Memory B cell (primary cell): ENCODE data around the gene FIGLA.

Experiments
- ATAC-seq: fragments of 150-1000 bp; cut with Tn5 transposase; 2 replicates; pipeline ENCODE4 v1.10.0; 2021; ENCODE audit warnings: low read depth, mild to moderate bottlenecking, moderate library complexity
- DNase-seq, 2 donors: peaks; one replicate each; pipeline ENCODE4 v3.0.0; 2022; ENCODE audit warnings: low spot score in 2 of 2
- H3K27ac Mint-ChIP-seq: one replicate; pipeline ENCODE4 v1.8.0; 2022; ENCODE audit warnings: mild to moderate bottlenecking, moderate library complexity, mixed read lengths
- H3K27me3 Mint-ChIP-seq: one replicate; pipeline ENCODE4 v1.8.0; 2022; ENCODE audit warnings: mixed read lengths
- H3K36me3 Mint-ChIP-seq: one replicate; pipeline ENCODE4 v1.8.0; 2022; ENCODE audit warnings: mild to moderate bottlenecking, mixed read lengths
- H3K4me1 Mint-ChIP-seq: one replicate; pipeline ENCODE4 v1.8.0; 2022; ENCODE audit warnings: mixed read lengths
- H3K4me3 Mint-ChIP-seq: one replicate; pipeline ENCODE4 v1.8.0; 2022; ENCODE audit warnings: mild to moderate bottlenecking, moderate library complexity, mixed read lengths
- H3K9me3 Mint-ChIP-seq: one replicate; pipeline ENCODE4 v1.8.0; 2022; ENCODE audit warnings: mixed read lengths

Gene FIGLA

GRCh38 chr2:70790136-70790828, at the start of gene FIGLA:
Gene FIGLA, minus strand, starts transcription at chr2:70790643. Its CDS starts 5 bp downstream, at chr2:70790638.
- H3K27me3 Mint-ChIP-seq, result peaks cover 28% of the 10 kb centered on the region
- ATAC-seq (no peak), DNase-seq (no peak)
- no peaks in the 10 kb centered on the region for H3K9me3 Mint-ChIP-seq
- no peak within 1 kb of the TSS for H3K27ac Mint-ChIP-seq
- H3K4me1 Mint-ChIP-seq, result peaks cover 6% of the 10 kb centered on the region
- H3K4me3 Mint-ChIP-seq, result peak within 1 kb of the TSS; percentile 72
- no peaks in the 10 kb centered on the region for H3K36me3 Mint-ChIP-seq

DNA sequence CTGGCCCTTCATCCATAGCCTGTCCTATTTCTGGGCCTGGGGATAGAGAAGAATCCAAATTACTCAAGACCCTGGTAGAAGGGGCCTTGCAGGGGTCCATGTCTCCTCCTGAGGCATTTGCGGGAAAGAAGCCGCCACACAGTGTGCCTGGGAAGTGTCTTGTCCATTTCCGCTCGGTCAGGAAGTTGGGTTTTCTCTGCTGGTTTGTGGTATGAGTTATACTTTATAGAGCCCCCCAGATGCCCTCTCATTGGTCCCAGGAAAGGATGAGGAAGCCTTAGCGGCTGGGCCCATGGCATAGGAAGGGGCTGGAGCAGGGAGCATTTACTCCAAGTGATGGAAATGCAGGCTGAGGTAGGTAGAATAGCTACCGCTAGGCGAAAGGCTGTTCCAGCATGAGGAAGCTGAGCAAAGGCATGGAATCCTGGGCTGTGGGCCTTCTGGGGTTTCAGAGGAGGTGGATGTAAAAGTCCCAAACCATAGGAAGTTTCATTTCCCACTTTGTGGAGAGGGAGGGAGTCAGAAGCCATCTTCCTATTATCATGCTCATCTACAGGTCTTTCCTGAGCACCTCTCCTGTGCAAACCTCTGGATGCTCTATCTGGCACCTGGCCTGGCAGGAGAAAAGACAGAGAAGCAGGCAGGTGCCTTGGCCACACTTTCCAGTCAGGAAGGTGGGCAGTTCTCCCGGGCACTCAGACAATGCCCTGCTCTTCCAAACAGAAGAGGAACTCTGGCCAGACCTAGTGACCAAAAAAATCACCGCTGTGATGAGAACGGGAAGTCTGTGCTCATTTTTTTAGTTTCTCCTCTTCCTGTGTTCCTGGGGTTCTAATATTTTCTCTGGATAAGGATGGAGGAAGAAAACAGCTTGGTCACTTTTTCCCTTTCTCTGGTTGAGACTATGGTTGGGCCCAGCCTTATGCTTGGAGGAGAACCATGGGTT, 47.8 kb upstream of the FIGLA start:
- Mint-ChIP-seq H3K27ac (no peak overlapping the region), H3K9me3 (peaks cover 2% of the 10 kb centered on the region), H3K27me3 (peaks cover 6% of the 10 kb centered on the region), H3K36me3 (no peaks in the 10 kb centered on the region), H3K4me3 (no peak overlapping the region), H3K4me1 (no peaks in the 10 kb centered on the region)
- ATAC-seq, result no peak
- DNase-seq, result no peak

DNA sequence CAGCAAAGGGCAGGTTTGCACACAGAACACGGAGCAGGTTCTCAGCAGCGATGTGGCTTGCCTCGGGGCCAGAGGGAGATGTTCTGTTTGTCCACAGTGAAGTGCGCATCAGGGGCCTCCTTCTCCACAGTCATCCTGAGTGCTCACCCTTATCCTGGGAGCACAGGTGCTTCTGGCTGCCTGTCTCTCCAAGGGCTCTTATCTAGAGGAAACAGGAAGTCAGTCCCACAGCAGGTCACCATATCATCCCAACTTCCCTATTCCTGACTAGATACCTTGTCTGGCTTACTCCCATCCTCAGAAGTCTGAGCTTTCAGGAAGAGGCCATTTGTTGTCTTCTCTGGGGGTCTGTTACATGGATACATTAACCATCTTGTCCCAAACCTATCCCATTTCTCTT, 45.2 kb upstream of the FIGLA start, which contains the start of gene CD207:
Gene CD207 (minus strand): TSS at position 174 of the 400 bp plus-strand sequence. CDS start 40 bp downstream, at position 134.
- DNase-seq (no peak), ATAC-seq (no peak)
- H3K4me1 Mint-ChIP-seq, result no peaks in the 10 kb centered on the region
- no peaks in the 10 kb centered on the region for H3K36me3 Mint-ChIP-seq
- no peak within 1 kb of the TSS for H3K4me3 Mint-ChIP-seq
- H3K27me3 Mint-ChIP-seq, result peaks cover 4% of the 10 kb centered on the region
- no peaks in the 10 kb centered on the region for H3K9me3 Mint-ChIP-seq
- H3K27ac Mint-ChIP-seq, result no peak within 1 kb of the TSS

- no peak for ATAC-seq
- H3K27me3 Mint-ChIP-seq, result peaks cover 7% of the 10 kb centered on the region
- H3K9me3 Mint-ChIP-seq, result no peaks in the 10 kb centered on the region
Measured at GRCh38 chr2:70834881-70835280, 44.4 kb upstream of the FIGLA start.

DNA sequence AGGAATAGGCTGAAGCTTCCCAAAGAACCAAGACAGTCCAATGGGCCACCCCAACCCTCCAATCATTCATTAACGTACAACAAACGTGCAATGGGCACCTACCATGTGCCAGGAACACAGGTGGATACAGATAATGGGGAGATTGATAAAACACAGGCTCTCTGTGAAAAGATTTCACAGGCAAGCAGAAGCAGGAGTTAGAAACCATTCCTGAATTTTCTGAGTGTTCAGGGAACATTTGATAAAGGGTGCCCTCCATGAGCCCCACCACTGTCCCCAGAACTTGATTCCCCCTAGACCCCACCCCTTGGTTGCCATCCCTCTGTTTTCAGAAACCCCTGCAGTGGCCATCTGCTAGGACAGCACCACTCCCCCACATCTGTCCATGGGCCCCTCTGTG, 43.7 kb upstream of the FIGLA start:
- Mint-ChIP-seq H3K36me3 (no peaks in the 10 kb centered on the region), H3K4me1 (no peaks in the 10 kb centered on the region)
- ATAC-seq, result no peak

More at GRCh38 chr2:70834881-70835280, 44.4 kb upstream of the FIGLA start:
- Mint-ChIP-seq H3K4me3 (no peak overlapping the region), H3K36me3 (no peaks in the 10 kb centered on the region), H3K4me1 (no peaks in the 10 kb centered on the region), H3K27ac (no peak overlapping the region)
- no peak for DNase-seq

DNA sequence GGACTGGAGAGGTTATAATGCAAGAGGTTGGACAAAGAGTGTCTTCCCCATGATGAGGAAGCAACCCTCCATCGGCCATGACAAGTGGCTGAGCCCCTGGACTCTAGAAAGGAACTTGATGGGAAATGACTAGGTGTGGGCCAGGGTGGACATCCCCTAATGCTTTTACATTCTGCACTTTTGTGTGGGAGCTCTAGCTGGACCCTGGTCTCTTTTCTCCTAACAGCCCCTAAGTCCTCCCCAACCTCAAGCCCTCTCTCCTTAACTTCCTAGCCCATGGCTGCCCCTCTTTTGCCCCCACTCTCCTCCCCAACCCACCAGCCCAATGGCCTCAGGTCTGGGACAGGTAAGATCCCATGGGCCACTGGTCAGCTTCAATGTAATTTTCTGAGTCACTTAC, 42.8 kb upstream of the FIGLA start:
- no peak overlapping the region for H3K4me3 Mint-ChIP-seq
- H3K36me3 Mint-ChIP-seq, result no peaks in the 10 kb centered on the region
- H3K9me3 Mint-ChIP-seq, result no peaks in the 10 kb centered on the region
- peaks cover 6% of the 10 kb centered on the region for H3K27me3 Mint-ChIP-seq
- no peaks in the 10 kb centered on the region for H3K4me1 Mint-ChIP-seq
- H3K27ac Mint-ChIP-seq, result no peak overlapping the region
- DNase-seq, result no peak
- no peak for ATAC-seq

More for the DNA sequence above, 43.7 kb upstream of the FIGLA start:
- DNase-seq, result no peak
- Mint-ChIP-seq H3K27me3 (peaks cover 5% of the 10 kb centered on the region), H3K4me3 (no peak overlapping the region), H3K27ac (no peak overlapping the region), H3K9me3 (no peaks in the 10 kb centered on the region)

DNA sequence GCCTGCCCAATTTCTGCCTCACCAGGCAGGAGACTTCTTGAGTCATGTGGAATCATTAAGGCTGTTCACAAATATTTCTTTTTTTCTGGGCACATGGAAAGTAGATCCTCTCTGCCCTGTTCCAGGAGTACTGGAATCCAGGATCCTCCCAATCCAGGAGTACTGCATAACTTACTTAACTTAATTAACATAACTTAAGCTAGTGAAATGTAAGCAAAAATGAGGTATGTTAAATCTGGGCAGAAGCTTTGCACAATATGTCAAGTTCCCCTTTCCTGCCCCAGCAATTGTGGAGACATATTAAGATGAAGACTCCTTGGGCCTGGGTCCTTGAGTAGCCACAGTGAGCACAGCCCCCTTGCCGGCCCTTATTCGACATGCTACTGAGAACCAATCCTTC, 41.9 kb upstream of the FIGLA start:
- ATAC-seq (no peak), DNase-seq (no peak)
- H3K4me3 Mint-ChIP-seq, result no peak overlapping the region
- H3K9me3 Mint-ChIP-seq, result no peaks in the 10 kb centered on the region
- no peak overlapping the region for H3K27ac Mint-ChIP-seq
- H3K4me1 Mint-ChIP-seq, result no peaks in the 10 kb centered on the region
- peaks cover 7% of the 10 kb centered on the region for H3K27me3 Mint-ChIP-seq
- no peaks in the 10 kb centered on the region for H3K36me3 Mint-ChIP-seq

DNA sequence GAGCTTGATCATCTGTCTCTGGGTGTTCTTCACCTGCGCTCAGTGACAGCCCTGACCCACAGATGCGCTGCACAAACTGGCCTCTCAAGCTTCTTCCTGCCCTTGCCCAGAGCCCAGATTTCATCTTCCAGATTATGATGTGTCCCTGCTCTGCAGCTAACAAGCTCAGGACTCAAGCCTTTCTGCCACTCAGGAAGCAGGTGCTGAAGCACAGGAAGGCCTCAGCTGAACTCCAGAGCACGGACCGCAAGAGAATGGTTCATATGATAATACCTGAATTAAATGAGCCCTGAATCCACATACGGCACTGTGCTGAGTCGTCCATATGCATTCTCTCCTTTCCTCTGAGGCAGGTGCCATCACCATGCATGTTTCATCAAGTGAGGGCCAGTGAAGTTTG, 41.4 kb upstream of the FIGLA start:
- Mint-ChIP-seq H3K36me3 (no peaks in the 10 kb centered on the region), H3K4me3 (no peak overlapping the region), H3K4me1 (no peaks in the 10 kb centered on the region), H3K27ac (no peak overlapping the region), H3K27me3 (peaks cover 11% of the 10 kb centered on the region), H3K9me3 (no peaks in the 10 kb centered on the region)
- ATAC-seq (no peak), DNase-seq (no peak)

DNA sequence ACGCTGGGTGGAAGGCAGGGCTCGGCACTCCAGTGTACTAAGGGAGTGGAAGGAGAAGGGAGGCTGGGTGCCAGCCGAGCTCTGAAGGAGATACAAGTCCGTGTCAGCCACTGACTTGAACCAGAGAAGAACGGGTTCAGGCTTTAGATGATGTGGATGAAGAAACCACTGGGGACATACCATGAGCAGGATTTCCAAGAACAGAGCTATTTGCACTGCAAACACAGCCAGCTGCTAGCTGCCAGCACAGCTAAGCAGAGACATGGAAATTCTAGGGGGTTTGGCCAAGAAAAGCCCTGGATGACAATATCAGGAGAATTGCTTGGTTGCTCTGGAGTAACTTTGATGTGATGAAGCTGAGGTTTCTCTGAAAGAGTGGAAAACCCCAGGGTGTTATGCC, 39.9 kb upstream of the FIGLA start:
- no peaks in the 10 kb centered on the region for H3K36me3 Mint-ChIP-seq
- H3K27me3 Mint-ChIP-seq, result peaks cover 13% of the 10 kb centered on the region
- DNase-seq, result no peak
- no peak overlapping the region for H3K27ac Mint-ChIP-seq
- H3K4me1 Mint-ChIP-seq, result no peaks in the 10 kb centered on the region
- no peaks in the 10 kb centered on the region for H3K9me3 Mint-ChIP-seq
- ATAC-seq, result no peak
- no peak overlapping the region for H3K4me3 Mint-ChIP-seq

- Mint-ChIP-seq H3K4me3 (no peak overlapping the region), H3K36me3 (no peaks in the 10 kb centered on the region), H3K4me1 (no peaks in the 10 kb centered on the region), H3K27ac (no peak overlapping the region), H3K27me3 (peaks cover 13% of the 10 kb centered on the region), H3K9me3 (no peaks in the 10 kb centered on the region)
- no peak for DNase-seq
- no peak for ATAC-seq
Measured at GRCh38 chr2:70829916-70830315, 39.5 kb upstream of the FIGLA start.

DNA sequence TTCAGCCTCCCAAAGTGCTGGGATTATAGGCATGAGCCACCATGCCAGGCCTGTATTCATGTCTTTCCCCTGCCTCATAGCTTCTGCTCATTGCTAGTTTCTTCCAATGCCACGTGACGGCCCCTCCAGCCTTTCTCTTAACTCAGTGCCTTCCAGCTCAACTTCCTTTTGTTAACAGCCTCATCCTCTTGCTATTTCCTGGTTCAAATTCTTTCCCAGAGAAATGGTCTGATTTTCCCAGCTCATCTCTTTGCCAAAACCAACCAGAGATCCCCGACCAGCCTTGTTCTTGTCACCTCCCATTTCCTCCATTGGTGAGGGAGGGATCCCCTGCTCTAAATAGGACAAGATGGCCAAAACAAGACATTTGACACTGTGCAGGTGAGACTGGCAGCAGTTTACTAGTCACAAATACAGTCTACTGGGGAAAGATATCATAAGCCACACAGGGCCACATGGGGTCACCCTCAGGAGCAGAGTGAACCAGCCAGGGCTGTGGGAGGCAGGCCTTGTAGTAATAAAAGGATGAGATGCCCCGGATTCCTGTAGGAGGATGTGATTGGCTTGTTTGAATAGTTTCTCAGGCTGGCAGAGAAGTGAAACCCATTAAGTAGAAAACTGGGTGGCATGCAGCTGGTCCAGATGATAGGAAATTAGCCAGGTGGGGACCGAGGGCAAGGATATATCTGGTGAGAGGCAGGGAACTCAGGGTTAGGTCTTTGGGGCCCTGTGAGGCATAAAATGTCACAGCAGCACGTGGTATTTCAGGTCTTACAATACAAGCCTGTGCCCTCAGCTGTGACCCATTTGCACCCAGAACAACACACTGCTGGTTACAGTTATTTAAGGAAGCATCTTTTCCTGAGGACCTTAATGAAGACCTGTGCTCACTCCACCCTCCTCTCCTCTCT, 38.7 kb upstream of the FIGLA start:
- DNase-seq (no peak), ATAC-seq (no peak)
- Mint-ChIP-seq H3K27me3 (peaks cover 13% of the 10 kb centered on the region), H3K27ac (no peak overlapping the region), H3K4me1 (no peaks in the 10 kb centered on the region), H3K9me3 (no peaks in the 10 kb centered on the region), H3K4me3 (no peak overlapping the region), H3K36me3 (no peaks in the 10 kb centered on the region)

GRCh38 chr2:70828115-70828514, 37.7 kb upstream of the FIGLA start:
- Mint-ChIP-seq H3K27me3 (peaks cover 13% of the 10 kb centered on the region), H3K9me3 (no peaks in the 10 kb centered on the region), H3K36me3 (no peaks in the 10 kb centered on the region), H3K4me1 (no peaks in the 10 kb centered on the region), H3K4me3 (no peak overlapping the region), H3K27ac (no peak overlapping the region)
- DNase-seq, result no peak
- ATAC-seq, result no peak

DNA sequence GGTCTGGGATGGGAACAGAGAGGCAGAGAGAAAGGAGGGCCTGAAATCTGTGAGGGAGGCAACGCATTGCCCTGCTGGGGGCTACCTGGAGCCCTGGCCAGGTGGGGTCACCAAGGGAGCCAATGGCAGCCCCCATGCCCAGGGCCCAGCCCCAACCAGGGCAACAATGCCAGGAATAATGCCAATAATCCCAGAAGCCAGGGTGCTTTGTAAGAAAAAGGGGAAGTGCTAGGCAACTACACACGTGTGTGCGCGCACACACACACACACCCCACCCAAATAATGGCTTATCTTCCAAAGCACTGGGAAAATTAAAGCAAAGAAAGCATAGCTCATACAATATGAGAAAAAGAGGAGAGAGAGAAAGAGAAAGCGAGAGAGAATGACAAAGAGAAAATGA, 36.9 kb upstream of the FIGLA start:
- H3K27me3 Mint-ChIP-seq, result peaks cover 12% of the 10 kb centered on the region
- no peaks in the 10 kb centered on the region for H3K36me3 Mint-ChIP-seq
- DNase-seq (no peak), ATAC-seq (no peak)
- no peak overlapping the region for H3K4me3 Mint-ChIP-seq
- no peaks in the 10 kb centered on the region for H3K9me3 Mint-ChIP-seq
- no peak overlapping the region for H3K27ac Mint-ChIP-seq
- H3K4me1 Mint-ChIP-seq, result no peaks in the 10 kb centered on the region
